GM21367 (cell line): ENCODE measurements around the gene UBE2N.
"Not testable (repeated sequence)": the region's sequence is repeated elsewhere in the genome, so short reads cannot be mapped to it uniquely, and the experiment has no call there.

Experiments used
- ATAC-seq: cut with Tn5 transposase; IDR thresholded peaks from one replicate; pipeline ENCODE4 v1.9.1; 2021; ENCODE audit not compliant: unreplicated experiment

UBE2N gene

GRCh38 chr12:93381976-93382437, 59.7 kb downstream of the UBE2N start:
- ATAC-seq = not testable (repeated sequence)

DNA sequence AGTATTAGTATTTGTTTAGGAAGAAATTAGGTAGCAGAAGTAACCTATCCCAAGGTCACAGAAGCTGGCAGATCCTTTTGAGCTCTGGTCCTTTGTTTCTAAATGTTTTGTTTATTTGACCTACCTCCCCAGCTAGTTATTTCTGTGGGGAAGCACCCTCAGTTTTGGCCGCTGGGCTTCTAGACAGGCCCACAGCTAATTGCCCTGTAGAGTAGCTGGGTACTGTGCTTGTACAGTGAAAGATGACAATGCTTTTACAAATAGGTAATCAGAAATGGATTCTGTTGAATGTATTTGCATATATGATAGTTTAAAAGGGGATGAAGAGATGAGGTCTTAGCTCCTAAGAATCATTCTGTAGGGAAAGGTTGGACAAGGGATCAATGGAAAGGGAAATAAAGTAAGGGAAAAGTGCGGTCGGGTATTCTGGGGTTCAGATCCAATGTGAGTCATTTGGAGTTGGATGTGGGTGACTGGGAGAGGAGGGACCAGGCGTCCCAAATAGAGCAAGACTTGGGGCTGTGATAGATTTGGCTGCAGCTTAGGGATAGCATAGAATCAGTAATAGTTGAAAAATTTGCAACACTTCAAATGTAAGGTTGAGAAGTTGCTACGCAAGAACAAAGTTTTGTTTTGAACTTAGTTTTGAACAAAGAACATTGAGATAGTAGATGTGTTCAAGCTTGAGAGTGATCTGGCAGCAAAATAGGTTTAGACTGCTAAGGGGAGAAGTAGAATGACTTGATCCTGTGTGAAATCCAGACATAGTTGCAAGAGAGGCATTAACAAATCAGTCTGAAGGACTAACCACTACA, 60.4 kb downstream of the UBE2N start:
- ATAC-seq = no peak

- ATAC-seq = no peak
Measured at GRCh38 chr12:93380480-93381121, 61.1 kb downstream of the UBE2N start.

GRCh38 chr12:93379981-93380361, 61.8 kb downstream of the UBE2N start:
- no peak for ATAC-seq

DNA sequence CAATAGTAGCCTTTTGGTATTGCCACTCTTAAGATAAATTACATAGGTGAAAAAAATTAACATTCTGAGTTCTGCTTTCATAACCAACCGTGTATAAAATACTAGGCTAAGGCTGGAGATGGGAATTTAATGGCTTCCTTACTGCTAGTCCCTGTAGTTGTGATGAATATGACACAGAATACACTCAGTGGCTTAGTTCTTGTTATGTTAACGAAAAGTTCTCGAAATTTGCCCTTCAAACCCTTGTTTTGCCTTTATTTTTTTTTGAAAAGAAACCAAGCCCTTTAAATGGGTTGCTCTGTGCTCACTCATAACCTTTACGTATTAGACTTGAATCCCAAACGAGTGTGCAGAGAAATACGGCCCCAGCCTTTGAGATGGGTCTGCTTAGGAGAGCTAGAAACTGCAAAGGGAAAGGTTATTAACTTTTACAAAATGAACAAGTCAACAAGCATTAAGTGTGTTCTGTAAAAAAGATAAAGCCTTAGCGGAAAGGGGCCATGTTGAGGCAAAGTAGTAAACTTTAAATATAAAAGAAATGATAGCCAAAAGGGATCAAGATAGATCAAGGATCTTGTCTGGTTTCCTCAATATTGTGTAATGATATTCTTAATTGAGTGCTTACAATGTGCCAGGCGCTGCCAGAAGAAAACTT, 62.3 kb downstream of the UBE2N start:
- no peak for ATAC-seq

- ATAC-seq = no peak
Measured at GRCh38 chr12:93378998-93379325, 62.8 kb downstream of the UBE2N start.

DNA sequence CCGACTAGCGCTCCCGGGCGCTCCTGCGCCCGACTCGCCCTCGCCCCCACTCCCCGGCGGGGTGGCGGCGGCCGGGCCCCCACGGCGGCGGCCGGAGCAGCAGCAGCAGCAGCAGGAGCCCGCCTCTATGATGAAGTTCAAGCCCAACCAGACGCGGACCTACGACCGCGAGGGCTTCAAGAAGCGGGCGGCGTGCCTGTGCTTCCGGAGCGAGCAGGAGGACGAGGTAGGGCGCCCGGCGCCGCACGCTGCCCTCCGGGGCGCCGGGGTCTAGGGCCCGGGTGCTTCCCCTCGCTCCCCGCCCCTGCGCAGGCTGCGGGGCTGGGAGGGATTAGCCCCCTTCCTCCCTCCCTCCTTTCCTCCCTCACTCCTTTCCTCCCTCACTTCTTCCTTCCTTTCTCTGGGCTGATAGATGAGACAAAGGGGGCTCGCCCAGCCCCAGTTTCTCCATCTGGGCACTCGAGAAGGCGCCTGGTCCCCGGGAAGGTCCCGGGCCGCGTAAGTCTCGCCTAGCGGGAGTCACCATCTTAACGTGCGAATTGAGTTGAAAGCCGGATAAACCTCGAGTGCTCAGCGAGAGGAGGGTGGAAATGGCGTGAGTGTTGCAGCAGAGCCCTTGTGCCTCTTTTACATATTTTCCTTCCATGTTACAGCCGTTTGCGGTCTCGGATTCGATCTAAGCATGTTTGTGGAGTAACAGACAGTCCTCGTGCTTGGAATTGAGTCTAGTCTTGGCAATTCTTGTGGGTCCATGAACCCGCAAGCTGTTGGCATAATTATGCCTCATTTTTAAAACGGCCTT, 63.4 kb downstream of the UBE2N start:
- ATAC-seq = peak; percentile 27

- peak; percentile 55 for ATAC-seq
Measured at GRCh38 chr12:93377252-93378195, 64.2 kb downstream of the UBE2N start, which contains the start of gene NUDT4. Gene NUDT4 (plus strand): TSS chr12:93377925. CDS start chr12:93378323, 398 bp downstream.

GRCh38 chr12:93376436-93377251, 65.1 kb downstream of the UBE2N start:
- no peak for ATAC-seq

DNA sequence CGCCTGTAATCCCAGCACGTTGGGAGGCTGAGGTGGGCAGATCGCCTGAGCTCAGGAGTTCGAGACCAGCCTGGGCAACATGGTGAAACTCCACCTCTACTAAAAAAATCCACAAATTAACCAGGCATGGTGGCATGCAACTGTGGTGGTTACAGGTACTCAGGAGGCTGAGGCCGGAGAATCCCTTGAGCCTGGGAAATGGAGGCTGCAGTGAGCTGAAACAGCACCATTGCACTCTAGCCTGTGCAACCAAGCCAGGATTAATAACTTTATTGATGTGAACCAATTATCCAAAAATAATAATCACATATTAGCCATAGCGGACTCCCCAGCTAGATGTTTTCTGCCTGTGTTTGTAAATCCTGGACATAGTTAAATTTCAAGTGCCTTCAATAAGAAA, 65.8 kb downstream of the UBE2N start:
- ATAC-seq = no peak

DNA sequence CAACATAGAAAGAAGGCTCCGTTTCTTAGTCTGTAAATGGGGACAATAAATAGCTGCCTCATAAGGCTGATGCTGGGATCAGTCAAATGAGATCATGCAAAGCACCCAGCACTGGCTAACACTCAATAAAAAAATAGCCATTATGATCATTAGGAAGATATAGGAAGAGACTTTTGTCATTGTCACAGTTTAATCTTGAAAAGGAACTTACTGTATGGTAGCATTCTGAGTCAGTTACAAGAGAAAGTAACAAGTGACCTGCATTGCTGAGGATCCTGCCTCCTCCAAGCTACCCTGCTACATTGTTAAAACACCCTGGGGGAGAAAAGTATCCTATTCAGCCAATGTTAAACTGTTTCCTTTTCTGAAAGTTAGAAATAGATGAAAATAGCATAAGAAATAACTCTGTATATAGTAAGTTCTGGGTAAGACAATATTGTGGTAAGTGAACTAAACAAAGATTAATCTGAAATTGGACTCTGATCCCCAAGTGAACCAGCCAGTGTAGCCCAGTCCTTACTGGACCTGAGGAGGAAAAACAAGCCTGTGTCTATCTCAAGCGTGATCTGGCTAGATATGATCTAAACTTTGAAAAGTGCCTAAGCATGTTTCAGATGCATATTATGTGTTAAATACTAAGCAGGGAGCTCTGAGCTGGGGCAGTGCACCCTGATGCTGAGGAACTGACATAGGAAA, 67.6 kb downstream of the UBE2N start:
- no peak for ATAC-seq

DNA sequence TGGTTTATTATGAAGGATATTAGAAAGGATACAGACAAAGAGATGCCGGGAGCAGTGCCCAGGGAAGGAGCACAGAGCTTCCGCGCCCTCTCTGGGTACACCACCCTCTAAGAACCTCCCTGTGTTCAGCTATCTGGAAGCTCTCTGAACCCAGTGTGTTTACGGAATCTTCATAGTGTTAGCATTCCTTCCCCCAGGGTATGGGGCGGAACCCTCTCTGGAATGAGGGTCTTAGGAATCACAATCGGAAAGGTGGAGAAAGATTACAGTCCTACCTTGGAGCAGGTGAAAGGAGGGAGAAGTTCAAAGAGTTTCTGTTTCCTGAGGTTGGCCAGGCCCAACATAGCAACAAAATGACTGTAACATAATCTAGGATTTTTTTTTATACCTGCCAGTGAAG, 70.8 kb downstream of the UBE2N start:
- ATAC-seq = no peak

- ATAC-seq = no peak
Measured at GRCh38 chr12:93369505-93369904, 72.2 kb downstream of the UBE2N start.

- ATAC-seq = no peak
Measured at GRCh38 chr12:93368766-93369165, 73.0 kb downstream of the UBE2N start.

DNA sequence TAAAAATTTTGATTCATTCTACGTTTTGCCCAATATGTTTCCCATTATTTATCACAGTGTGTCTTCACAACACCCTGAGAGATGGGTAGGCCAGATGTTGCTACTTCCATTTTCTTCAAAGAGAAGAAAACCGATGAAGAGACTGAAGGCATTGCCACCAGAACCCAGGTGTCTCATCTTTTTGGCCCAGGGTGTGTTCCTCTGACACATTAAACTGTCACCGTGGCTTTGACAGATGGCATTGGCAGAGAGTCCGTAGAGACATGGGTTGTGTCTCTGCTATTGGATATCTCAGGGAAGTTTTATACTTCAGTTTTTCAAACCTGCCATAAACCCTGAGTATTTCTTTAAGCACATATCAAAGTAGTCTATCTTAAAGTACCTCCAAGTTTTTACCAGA, 75.3 kb downstream of the UBE2N start:
- ATAC-seq = no peak

DNA sequence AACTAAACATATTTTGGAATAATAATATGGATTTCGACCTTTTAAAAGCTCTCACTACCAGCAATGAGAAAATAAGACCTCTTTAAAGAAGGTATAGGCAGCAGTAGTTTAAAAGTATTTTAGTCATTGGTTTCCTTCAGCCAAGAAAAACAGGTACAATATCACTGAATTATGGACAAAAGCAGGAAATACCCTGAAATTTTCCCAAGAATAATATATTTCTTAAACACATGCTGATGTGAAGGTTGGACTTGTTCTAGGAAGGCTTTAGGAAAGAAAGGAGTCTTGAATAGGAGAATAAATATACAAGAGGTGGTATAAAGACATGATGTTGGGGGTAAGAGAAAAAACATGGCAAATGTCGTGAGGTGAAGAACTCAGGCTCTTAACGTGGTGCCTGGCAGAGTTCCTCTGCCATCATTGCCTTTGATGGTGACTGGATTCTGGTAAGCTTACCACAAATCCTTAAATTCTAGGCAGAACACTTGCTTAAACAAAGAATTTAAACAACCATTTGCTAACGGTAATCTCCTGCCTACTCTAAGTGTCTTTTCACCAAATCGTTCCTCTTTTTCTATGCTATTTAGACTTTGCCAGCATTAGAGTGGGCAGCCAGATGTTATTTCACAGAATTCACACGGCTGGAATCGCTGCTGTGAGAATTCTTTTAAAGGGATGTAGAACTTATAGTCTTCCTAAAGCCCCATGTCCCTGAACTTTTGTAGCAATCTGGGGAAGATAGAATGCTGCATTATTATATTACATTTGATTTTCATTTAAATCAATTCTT, 75.9 kb downstream of the UBE2N start:
- no peak for ATAC-seq

DNA sequence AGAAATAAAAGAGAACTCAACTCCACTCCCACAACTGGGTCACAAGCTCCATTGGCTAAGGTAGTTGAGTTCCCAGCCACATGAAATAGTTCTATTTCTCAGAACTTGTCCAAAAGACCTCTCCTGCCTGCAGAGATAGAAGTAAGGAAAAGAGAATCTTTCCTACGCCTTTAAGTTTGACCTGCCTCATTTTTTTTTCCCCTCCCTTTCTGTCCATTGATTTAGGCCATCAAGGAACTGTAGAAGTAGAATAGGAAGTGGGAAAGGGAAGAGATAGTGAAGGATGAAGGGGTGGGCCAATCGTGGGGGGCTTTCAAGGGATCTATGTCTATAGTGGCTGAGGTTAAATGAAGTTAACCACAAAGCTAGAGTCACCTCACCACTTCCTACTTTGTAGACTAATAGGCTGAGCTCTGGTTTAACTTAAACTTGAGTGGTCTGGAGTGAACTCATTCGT, 77.9 kb downstream of the UBE2N start:
- ATAC-seq = no peak
